Muscle of leg (tissue), 11 donors: ENCODE measurements around the gene ZCCHC8. TPM values are rescaled to one million over a fixed set of nuclear protein-coding genes. Genes with fewer than 3 reads are reported as not detected.
"Not testable (repeated sequence)": the region's sequence is repeated elsewhere in the genome, so short reads cannot be mapped to it uniquely, and the experiment has no call there.

ENCODE experiments used
- DNase-seq: peaks from one replicate; pipeline ENCODE4 v3.0.0; 2013
- H3K27ac ChIP-seq: one replicate; pipeline ENCODE4 v1.5.1; 2013; ENCODE audit warnings: mild to moderate bottlenecking, low read length, control low read depth
- H3K27me3 ChIP-seq: one replicate; pipeline ENCODE4 v1.6.1; 2013; ENCODE audit warnings: low read length; ENCODE audit not compliant: control insufficient read depth, insufficient read depth
- H3K36me3 ChIP-seq: one replicate; pipeline ENCODE4 v1.6.1; 2013; ENCODE audit warnings: low read length; ENCODE audit not compliant: control insufficient read depth, insufficient read depth
- H3K4me1 ChIP-seq: one replicate; pipeline ENCODE4 v1.6.1; 2013; ENCODE audit warnings: low read length; ENCODE audit not compliant: control insufficient read depth, insufficient read depth
- H3K4me3 ChIP-seq: one replicate; pipeline ENCODE4 v1.5.1; 2013; ENCODE audit warnings: low read length, control low read depth
- H3K9me3 ChIP-seq: replicated peaks from 2 replicates; pipeline ENCODE4 v1.6.1; 2013; ENCODE audit warnings: low read depth, low read length; ENCODE audit not compliant: control insufficient read depth
- WGBS: methylation state at CpG from one replicate; pipeline ENCODE4 v1.1.5; 2013; ENCODE audit warnings: missing lambda C conversion rate; ENCODE audit not compliant: insufficient coverage; 5-methylcytosine and 5-hydroxymethylcytosine counted together
- polyA plus RNA-seq, 8 donors: library from polyadenylated mRNA; unstranded; fragments of 120-200 nt; gene quantifications; one replicate each; pipeline versions ENCODE4 v1.2.1 to v1.2.3, GENCODE V29; 2013; ENCODE audit warnings: inconsistent platforms in 1 of 8, low replicate concordance in 1 of 8; ENCODE audit not compliant: insufficient read length in 8 of 8, insufficient read depth in 1 of 8
- total RNA-seq: library from RNA; stranded (reverse); fragments of 120-200 nt; gene quantifications from one replicate; pipeline ENCODE4 v1.2.4, GENCODE V29; 2013

ZCCHC8 gene
- total and polyA plus RNA-seq, 9 donors, result 20.7 to 28.0 (median 22.1) TPM

DNA sequence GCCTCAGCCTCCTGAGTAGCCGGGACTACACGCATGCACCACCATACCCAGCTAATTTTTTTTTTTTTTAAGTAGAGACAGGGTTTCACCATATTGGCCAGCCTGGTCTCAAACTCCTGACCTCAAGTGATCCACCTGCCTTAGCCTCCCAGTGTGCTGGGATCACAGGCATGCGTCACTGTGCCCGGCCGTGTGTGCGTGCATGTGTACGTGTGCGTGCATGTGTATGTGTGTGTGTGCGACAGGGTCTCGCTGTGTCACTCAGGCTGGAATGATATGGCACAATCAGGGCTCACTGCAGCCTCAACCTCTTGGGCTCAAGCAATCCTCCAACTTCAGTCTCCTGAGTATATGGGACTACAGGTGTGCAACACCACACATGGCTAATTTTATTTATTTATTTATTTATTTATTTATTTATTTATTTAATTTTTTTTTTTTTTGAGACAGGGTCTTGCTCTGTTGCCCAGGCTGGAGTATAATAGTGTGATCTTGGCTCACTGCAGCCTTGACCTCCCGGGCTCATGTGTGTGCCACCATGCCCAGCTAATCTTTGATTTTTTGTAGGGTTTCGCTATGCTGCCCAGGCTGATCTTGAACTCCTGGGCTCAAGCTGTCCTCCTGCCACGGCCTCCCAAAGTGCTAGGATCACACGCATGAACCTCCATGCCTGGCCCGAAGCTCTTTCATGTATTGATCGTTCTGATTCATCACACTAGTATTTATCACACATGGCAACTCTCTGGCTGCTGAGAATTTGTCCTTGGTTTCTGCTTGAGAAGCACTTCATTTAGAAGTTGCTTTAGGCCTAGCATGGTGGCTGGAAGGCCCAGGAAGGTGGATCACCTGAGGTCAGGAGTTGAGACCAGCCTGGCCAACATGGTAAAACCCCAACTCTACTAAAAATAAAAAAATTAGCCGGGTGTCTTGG is 42.4 kb downstream of the ZCCHC8 start:
- 87% methylated on average over 7 of the region's 17 CpGs for WGBS
- Histone ChIP-seq H3K4me3 (no peak overlapping the region), H3K4me1 (no peaks in the 10 kb centered on the region), H3K36me3 (no peaks in the 10 kb centered on the region), H3K9me3 (no peaks in the 10 kb centered on the region), H3K27ac (no peak overlapping the region), H3K27me3 (no peaks in the 10 kb centered on the region)
- DNase-seq, result no peak

DNA sequence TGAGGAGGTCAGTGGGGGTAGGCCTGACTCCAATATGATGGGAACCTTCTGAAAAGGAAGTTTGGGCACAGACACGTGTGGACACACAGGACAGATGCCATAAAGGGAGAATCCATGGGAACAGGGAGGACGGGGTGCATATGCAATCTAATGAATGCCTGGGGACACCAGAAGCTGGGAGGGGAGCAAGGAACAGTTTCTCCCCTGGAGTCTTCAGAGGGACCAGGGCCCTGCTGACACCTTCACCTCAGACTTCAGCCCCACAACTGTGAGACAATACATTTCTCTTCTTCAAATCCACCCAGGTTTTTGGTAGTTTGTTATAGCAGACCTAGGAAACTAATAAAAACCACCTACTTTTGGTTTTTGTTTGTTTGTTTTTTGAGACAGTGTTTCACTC is 43.1 kb downstream of the ZCCHC8 start:
- Histone ChIP-seq H3K4me1 (no peaks in the 10 kb centered on the region), H3K9me3 (no peaks in the 10 kb centered on the region), H3K27ac (no peak overlapping the region), H3K36me3 (no peaks in the 10 kb centered on the region), H3K27me3 (no peaks in the 10 kb centered on the region), H3K4me3 (no peak overlapping the region)
- no peak for DNase-seq
- WGBS, result 40% methylated on average over 1 of the region's 2 CpGs

DNA sequence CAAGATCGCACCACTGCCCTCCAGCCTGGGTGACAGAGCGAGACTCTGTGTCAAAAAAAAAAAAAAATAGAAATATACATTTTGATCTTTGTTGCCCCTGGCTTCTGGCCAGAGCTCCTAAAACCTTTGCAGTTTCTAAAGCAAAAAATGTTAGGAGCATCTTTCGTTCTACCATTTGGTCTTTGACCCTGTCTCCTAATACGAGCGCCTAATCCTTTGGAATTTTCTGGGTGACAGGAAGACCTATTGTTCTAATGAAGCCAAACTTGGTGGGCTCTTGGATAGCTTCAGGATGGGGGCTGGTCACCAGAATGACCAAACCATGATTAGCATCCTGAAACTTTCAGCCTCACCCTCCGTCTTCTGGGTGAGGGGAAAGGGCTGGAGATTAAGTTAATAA is 46.0 kb downstream of the ZCCHC8 start:
- WGBS, result 57% methylated on average over 1 of the region's 6 CpGs

DNA sequence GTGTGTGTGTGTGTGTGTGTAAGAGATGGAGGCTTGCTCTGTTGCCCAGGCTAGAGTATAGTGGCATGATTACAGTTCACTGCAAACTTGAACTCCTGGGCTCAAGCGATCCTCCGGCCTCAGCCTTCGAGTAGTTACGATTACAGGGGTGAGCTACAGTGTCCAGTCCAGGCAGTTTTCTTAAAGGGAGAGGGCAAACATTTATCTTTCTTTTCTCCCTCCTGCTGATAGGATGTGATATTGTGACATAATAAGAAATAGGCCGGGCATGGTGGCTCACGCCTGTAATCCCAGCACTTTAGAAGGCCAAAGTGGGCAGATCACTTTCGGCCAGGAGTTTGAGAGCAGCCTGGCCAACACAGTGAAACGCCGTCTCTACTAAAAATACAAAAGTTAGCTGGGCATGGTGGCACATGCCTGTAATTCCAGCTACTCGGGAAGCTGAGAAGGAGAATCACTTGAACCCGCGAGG is 46.4 kb downstream of the ZCCHC8 start:
- no peak overlapping the region for H3K27ac ChIP-seq
- H3K27me3 ChIP-seq, result no peaks in the 10 kb centered on the region
- H3K36me3 ChIP-seq, result no peaks in the 10 kb centered on the region
- no peak overlapping the region for H3K4me3 ChIP-seq
- no peaks in the 10 kb centered on the region for H3K9me3 ChIP-seq
- H3K4me1 ChIP-seq, result no peaks in the 10 kb centered on the region
- no peak for DNase-seq
- WGBS, result 86% methylated on average over 7 of the region's 12 CpGs

More for the DNA sequence above, 46.0 kb downstream of the ZCCHC8 start:
- H3K4me3 ChIP-seq, result no peak overlapping the region
- DNase-seq, result no peak
- no peaks in the 10 kb centered on the region for H3K4me1 ChIP-seq
- no peaks in the 10 kb centered on the region for H3K36me3 ChIP-seq
- H3K27me3 ChIP-seq, result no peaks in the 10 kb centered on the region
- no peak overlapping the region for H3K27ac ChIP-seq
- H3K9me3 ChIP-seq, result no peaks in the 10 kb centered on the region

DNA sequence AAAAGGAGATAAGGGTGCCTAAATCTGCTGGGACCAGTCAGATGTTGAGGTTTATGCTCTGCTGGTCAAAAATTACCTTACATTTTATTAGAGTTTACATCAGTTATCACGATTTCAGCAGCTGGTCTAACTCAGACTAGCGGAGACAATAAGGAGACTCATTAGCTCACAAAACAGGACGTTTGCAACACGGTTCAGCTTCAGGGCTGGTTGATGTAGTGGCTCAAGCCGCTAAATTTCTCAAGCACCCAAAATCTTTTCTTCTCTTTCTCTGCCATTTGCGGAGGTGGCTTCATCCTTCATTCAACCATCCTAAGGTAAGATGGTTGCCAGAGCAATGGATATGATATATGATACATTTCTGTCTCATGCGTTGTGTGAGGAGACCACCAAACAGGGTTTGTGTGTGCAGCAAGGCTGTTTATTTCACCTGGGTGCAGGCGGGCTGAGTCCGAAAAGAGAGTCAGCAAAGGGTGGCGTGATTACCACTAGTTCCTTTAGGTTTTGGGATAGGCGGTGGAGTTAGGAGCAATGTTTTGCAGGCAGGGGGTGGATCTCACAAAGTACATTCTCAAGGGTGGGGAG is 47.9 kb downstream of the ZCCHC8 start:
- Histone ChIP-seq H3K36me3 (no peaks in the 10 kb centered on the region), H3K27me3 (no peaks in the 10 kb centered on the region), H3K4me3 (no peak overlapping the region), H3K27ac (no peak overlapping the region), H3K9me3 (no peaks in the 10 kb centered on the region), H3K4me1 (no peaks in the 10 kb centered on the region)
- 47% methylated on average over 5 of the region's 11 CpGs for WGBS
- DNase-seq, result no peak

DNA sequence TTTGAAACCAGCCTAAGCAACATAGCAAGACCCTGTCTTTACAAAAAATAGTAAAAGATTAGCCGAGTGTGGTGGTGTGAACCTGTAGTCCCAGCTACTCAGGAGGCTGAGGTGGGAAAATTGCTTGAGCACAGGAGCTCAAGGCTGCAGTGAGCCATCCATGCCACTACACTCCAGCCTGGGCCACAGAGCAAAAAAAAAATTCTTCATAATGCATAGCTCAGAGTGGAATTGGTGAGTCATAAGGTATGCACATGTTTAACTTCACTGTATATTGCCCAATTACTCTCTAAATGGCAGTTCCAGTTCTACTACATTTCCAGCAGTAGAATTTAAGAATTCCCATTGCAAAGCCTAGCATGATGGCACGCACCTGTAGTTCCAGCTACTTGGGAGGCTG is 51.4 kb downstream of the ZCCHC8 start:
- Histone ChIP-seq H3K36me3 (no peaks in the 10 kb centered on the region), H3K27ac (no peak overlapping the region), H3K4me3 (no peak overlapping the region), H3K4me1 (no peaks in the 10 kb centered on the region), H3K27me3 (no peaks in the 10 kb centered on the region), H3K9me3 (no peaks in the 10 kb centered on the region)
- no peak for DNase-seq
- WGBS, result no CpG with 5 or more reads among the region's 2 CpGs

DNA sequence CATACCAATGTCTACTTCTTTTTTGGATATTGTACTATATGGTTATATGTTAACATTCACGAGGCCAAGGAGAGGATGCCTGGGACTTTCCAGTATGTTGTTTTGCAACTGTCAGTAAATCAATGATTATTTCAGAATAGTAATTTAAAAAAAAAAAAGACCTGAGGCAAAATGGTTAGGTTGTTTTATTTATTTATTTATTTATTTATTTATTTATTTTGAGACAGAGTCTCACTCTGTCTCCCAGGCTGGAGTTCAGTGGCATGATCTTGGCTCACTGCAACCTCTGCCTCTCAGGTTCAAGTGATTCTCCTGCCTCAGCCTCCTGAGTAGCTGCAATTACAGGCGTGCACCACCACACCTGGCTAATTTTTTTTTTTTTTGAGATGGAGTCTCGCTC is 52.9 kb downstream of the ZCCHC8 start:
- not testable (repeated sequence) for H3K4me3 ChIP-seq, H3K4me1 ChIP-seq, DNase-seq, H3K27ac ChIP-seq, H3K36me3 ChIP-seq, H3K9me3 ChIP-seq, H3K27me3 ChIP-seq
- WGBS, result no CpG with 5 or more reads among the region's 3 CpGs

DNA sequence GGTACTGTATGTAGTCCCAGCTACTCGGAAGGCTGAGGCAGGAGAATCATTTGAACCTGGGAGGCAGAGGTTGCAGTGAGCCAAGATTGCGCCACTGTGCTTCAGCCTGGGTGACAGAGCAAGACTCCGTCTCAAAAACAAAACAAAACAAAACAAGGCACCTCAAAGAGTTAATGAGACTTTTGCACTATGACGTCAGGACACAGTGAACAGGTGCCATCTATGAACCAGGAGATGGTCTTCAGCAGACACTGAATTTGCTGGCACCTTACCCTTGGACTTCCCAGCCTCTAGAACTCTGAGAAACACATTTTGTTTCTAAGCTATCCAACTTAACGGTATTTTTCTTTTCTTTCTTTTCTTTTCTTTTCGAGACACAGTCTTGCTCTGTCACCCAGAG is 54.3 kb downstream of the ZCCHC8 start:
- not testable (repeated sequence) for DNase-seq, H3K4me3 ChIP-seq, H3K27ac ChIP-seq, H3K27me3 ChIP-seq, H3K36me3 ChIP-seq, H3K4me1 ChIP-seq, H3K9me3 ChIP-seq
- WGBS, result 70% methylated on average over 5 of the region's 6 CpGs

DNA sequence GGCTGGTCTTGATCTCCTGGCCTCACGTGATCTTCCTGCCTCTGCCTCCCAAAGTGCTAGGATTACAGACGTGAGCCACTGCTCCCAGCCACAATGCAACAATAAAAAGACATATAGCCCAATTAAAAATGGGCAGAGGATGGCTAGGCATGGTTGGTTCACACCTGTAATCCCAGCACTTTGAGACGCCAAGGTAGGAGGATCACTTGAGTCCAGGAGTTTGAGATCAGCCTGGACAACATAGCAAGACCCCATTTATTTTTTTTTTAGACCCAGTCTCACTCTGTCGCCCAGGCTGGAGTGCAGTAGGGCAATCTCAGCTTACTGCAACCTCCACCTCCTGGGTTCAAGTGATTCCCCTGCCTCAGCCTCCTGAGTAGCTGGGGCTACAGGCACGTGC is 56.7 kb downstream of the ZCCHC8 start:
- not testable (repeated sequence) for H3K4me3 ChIP-seq, DNase-seq, H3K27ac ChIP-seq, H3K9me3 ChIP-seq, H3K4me1 ChIP-seq, H3K36me3 ChIP-seq, H3K27me3 ChIP-seq
- WGBS, result 83% methylated on average over 1 of the region's 5 CpGs

DNA sequence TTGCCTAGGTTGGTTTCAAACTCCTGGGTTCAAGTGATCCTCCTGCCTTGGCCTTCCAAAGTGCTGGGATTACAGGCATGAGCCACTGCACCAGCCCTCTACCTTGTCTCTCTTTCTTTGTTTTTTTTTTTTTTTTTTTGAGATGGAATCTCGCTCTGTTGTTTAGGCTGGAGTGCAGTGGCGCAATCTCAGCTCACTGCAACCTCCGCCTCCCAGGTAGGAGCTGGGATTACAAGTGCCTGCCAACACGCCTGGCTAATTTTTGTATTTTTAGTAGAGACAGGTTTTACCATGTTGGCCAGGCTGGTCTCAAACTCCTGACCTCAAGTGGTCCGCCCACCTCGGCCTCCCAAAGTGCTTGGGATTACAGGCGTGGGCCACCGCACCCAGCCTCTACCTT is 61.9 kb downstream of the ZCCHC8 start:
- not testable (repeated sequence) for H3K27ac ChIP-seq, H3K36me3 ChIP-seq, H3K4me1 ChIP-seq, H3K9me3 ChIP-seq, H3K27me3 ChIP-seq, DNase-seq, H3K4me3 ChIP-seq
- 81% methylated on average over 3 of the region's 8 CpGs for WGBS
